COR-L47 (cell line): ENCODE results near the gene DERL3.

ENCODE experiments used
- DNase-seq: peaks from one replicate; lab custom pipeline; 2025; lab: John Stamatoyannopoulos, UW

Gene DERL3

DNA sequence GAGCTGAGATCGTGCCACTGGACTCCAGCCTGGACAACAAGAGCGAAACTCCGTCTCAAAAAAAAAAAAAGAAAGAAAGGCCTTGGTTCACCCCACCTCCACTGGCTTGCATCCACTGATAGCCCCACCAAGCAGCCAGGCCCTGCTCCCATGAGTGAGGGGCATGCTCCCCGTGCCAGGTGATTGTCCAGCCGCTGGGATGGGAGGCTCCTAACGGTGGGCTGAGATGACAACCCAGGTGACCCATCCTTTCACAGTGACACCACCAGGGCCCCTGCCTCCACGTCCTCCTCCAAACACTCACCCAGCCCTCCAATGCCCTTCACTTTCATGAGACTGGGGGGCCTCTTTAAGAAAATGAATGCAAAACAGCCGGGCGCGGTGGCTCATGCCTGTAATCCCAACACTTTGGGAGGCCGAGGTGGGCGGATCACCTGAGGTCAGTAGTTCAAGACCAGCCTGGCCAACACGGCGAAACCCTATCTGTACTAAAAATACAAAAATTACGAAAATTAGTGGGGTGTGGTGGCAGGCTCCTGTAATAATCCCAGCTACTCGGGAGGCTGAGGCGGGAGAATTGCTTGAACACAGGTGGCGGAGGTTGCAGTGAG, 8.6 kb upstream of the DERL3 start:
- DNase-seq: no peak

DNA sequence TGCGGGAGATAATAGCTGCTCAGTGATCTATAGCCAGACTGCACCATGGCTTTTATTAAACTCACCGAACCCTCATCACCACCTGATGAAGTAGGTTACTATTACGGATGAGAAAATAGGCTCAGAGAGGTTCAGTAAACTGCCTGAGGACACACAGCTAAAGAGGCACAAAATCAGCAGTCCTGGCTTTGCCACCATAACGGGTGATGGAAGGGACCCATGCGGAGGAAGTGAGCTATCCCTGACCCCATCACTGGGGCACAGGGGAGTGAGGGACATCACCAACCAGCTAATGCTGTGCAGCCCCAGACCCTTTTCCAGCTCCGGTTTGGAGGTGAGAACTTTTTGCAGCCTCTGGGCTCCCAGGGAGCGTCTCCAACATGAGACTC, 7.3 kb upstream of the DERL3 start:
- no peak for DNase-seq

DNA sequence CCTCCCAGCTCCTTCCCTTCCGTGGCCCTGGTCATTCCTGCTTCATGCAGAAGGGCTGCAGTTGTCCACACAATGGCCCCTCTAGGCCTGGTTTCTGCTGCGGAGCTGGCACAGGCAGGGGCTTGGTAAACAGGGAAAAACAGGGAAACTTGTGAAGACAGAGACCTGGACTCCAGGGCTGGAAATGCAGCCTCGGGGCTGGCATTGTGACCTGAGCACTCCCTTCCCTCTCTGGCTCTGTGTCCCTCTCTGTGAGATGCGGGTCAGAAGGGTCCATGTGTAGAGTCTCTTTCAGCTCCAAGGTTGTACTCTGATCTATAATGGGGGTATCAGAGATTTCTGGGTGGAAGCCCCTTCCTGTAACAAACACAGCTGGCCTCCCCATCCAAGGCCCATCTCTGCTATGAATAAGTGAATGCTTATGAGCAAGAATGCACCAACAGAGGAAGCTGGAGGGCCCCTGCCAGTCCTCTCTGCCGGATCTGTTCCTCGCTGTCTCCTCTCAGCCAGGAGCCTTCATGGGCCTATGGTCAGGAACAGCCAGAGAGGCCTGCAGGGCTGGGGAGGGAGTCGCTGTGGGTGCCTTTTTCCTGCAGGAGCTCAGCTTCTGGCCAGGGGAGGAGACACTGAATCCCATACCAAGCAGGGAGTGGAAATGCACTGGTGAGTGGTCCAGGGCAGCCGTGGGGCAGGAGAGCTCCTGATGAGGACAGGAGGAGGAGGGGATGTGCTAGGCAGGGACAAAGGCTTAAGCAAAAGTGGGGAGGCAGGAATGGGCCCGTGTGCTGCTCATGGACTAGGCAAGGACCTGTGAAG, 6.7 kb upstream of the DERL3 start:
- no peak for DNase-seq

DNA sequence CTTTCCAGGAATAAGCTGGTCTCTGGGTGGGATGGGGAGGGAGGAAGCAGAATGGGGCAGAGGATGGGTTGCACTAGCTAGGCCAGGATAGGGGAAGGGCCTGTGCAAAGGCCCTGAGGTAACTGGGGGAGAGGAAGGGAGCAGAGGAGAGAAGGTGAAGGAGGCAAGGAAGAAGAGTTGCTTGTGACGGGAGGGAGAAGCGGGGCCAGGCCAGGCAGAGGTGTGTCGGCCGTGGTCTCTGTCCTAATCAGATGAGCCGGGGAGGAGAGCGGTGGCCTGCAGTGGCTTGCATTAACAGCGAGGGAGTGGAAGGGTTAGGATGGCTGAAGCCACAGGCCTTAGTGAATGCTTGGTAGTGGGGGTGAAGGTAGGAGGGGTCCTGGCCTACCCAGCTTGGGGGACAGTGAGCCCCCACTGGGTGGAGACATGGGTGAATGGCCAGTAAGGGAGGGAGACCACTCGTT, 6.0 kb upstream of the DERL3 start:
- no peak for DNase-seq

DNA sequence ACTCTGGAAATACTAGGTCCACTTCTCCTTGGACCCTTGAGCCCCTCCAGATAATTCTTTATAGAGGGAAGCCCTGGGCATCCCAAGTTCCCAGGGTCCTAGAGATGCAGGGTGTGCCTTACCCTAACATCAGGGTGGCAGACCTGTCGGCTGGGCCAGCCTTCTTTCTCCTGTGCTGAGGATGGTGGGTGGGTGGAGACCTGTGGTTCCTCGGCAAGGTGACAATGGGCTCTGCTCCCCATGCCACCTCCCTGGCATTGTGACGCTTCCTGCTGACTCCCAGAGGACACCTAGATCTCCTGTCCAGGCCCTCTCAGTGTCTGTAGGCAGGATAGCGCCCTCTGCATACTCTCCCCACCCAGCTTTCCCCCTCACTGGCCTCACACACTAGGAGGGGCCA, 3.8 kb upstream of the DERL3 start:
- no peak for DNase-seq

DNA sequence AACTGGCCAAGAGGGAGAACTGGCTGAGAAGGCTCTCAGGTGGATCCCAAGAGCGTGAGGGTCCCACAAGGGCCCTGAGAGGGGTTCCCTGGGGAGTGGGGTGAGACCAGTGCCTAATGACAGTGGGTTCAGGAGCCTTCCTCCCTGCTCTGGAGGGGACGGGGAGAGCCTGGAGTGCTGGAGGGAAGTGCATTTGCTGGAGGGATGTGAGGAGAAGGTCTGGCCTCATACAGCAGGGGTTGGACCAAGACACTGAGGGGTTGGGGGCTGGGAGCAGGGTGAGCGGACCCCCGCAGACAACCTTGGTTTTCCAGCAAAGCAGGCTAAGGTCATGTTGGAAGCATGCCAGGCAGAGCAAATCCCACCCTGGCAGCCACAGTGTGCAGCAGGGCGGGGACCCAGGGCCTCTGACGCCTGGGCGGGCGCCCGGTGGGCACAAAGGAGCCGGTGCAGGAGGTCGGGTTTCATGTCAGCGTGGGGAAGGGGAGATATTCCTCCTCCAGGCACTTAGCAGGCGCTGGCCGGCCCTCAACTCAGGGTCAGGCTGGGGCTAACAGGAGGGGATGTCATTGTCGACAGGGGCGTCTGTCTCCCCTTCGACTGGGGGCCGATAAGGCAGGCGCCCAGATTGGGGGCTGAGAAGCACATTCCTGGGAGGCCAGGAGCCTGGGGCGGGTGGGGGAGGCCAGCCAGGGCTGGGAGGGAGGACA, 3.1 kb upstream of the DERL3 start:
- no peak for DNase-seq

DNA sequence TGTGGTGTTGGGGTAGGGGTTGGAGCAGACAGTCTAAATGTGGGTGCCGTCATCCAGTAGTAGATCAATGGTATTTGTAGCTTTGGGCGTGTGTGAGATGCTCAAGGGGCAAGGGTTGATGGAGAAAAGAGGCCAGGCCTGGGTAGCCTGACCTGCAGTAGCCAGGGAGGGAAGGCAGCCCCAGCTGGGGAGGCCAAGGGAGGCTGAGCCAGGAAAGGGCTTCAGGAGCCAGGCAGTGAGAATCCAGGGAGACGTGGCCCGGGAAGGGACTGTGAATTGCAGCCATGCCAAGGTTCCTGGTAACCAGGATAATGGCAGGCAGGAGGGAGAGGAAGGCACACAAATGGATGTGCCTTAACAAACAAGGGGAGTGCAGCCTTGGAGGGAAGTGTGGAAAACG, 2.5 kb upstream of the DERL3 start:
- no peak for DNase-seq

DNA sequence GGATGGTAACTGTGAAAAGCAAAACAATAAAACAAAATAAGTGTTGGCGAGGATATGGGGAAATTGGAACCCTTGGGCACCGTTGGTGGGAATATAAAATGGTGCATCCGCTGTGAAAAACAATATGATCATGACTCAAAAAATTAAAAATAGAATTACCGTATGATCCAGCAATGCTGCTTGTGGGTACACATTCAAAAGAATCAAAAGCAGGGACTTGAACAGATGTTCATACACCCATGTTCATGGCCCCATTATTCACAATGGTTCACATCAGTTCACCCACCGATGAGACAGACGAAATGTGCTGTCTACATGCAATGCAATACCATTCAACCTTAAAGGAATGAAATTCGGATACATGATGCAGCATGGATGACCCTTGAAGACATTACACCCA, 1.2 kb upstream of the DERL3 start:
- no peak for DNase-seq

DNA sequence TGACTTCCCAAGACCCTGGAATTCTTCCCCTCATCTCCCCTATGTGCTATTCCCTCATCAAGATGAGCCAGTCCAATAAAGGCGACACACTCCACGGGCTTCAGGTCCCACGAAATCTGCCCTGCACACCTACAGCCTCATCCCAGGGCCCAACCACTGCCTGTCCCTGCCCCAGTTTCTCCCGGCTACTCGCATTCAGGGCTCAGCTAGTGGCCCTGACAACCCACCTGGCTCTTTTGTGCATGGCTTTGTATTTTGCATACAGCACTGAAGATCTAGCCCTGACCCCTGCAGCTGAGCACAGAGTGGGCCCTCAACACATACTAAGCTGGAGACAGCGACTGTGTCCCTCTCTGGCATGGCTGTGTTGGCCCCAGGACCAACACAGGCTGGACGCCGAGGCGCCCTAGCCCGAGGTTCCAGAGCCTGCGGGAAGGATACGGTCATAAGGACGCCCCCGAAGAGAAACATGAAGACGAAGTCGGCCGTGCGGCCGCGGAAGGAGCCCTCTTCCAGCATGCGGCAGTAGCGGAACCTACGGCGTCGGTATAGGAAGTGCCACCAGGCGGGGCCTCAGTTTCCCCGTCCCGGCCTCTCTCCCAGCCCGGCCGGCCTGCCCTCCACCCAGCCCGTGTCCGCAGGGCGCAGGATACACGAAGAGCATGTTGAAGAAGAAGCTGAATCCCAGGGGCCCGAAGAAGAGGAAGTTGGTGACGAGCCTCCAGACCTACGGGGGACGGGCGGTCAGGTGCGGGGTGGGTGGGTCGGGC, 710 bp downstream of the DERL3 start:
- no peak for DNase-seq

DNA sequence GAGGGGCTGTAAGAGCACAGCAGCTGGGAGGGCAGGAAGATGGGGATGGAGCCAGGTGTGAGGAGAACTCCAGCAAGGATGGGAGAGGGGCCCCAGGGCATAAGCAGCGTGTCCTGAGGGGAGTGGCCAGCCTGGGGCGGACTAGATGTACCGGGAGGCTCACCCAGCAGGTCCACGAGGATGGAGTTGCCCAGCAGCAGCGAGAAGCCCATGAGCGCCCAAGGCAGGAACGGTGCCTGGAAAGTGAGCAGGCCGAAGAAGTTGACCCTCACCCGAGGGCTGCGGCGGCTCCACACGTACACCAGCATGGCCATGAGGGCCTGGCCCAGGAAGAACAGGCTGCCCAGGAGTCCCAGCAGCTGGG, 1.3 kb downstream of the DERL3 start:
- no peak for DNase-seq

DNA sequence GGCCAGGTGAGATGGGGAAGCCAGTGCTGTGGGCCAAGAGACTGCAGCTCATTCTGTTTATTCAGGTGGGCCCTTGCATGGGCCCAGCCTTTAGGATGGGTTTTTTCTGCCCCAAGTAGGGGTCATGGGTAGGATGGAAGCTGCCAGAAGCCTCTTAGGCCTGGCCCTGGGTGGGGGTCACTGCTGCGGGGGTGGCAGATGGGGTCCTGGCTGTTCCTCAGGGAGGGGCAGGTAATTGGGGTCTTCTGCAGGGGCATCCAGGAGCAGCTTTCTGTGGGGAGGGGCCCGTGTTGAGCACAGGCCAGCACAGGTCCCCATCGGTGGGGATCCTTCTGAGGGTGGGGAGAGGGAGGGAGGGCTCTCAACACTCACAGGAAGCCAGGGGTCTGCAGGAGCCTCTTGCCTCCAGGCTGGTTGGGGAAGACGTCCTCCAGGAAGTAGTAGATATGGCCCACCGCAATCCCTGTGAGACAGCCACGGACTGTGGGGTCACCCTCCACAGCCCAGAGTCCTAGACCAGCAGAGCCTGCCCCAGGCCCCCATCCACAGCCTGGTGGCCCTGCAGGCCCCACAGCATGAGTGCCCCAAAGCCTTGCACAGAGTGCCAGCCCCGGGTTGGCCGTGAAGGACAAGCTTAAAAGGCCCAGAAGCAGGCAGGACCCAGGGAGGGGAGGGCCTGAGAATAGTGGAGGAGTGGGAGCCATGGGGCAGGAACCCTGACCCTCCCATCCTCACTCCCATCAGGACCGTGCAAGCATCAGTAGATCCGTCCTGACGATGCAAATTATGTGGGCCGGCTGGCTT, 1.9 kb downstream of the DERL3 start:
- DNase-seq: no peak

DNA sequence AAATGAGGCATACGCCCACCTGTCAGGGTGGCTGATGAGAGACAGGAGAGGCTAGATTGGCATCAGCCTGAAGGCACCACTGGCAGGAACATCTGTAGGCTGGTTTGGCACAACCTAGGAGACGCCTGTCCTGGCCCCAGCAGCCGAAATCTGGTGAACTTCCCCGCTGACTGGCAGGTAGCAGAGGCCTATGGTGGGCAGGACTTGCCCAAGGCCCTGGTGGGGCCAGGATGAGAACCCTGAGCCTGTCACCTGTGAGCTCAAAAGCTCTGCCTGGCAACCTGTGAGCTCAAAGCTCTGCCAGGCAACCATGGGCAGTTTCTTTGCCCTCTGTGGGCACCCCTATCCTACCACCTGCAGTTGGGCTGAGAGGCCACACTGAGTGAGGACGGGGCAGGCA, 2.5 kb downstream of the DERL3 start:
- DNase-seq: no peak

DNA sequence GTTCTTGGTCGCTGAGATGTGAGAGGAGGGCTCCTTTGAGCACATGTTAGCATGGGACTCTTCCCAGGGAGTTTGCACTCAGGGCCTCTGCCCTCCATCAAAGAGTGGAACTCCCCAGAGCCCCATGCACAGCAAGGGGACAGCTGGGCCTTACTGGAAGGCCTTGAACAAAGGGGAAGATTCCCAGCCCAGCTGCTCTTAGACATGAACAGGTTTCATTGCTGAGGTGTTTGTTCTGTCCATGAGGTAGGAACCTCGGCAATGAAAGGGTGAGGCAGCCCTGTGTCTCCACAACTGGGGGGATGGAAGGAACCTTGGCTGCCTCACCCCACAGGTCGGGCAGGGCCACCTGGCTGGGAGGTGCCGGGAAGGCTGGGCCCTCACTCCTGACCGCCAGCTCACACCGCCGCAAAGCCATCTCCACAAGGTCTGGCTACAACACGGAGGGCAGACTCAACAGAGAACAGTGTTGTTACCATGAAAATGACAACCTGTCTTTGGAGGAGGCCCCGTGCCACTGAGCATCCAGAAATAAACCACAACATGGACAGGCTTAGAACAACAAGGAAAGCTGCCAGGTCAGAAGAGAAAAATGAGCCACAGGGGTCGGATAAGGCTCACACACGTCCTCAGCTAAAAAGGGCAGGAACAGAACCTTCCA, 3.2 kb downstream of the DERL3 start:
- DNase-seq: no peak

DNA sequence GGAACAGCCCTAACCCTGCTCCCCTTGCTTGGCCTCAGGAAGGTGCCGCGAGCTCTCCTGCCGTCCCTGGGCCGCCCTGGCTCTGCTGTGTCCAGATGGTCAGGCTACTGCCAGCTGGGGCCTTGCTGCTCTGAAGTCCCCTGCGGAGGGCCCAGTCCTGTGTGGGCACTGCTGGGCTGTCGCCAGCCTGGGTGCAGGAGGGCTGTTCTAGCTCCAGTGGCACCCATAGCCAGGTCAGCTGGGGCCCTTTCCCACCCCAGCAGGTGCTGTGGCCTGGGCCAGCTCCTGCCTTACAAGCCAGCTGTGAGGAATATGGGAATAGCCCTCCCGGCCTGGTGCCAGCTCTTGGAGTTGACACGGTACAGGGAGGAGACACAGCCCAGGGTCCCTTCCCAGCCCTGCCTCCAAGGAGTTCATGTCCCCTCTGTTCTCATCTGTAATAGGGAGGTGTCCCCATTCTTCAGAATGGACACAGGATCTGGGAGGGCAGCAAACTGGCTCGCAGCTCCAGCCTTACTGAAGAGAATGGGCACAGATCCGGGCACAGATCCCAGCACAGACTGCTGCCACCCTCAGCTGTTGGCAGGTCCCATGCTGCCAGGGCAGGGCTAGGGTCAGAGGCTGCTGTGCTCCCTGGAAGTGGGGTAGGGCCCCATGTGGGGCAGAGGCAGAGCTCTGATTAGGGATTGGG, 3.9 kb downstream of the DERL3 start:
- DNase-seq: no peak

DNA sequence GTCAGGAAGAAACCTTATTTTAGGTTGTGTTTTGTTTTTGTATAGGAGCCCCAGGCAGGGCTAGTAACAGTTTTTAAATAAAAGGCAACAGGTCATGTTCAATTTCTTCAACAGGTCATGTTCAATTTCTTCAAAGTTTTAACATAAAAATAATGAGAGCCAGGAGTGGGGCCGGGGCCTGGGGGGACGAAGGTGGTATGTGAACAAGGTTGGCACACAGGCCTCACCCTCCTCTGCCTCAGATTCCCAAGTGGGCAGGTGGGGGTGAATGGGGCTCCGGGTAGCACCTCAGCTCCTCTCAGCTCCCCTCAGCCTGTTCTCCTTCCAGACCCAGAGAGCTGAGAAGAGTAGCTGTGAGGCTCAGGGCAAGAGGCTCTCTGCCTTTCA, 4.4 kb downstream of the DERL3 start:
- no peak for DNase-seq

DNA sequence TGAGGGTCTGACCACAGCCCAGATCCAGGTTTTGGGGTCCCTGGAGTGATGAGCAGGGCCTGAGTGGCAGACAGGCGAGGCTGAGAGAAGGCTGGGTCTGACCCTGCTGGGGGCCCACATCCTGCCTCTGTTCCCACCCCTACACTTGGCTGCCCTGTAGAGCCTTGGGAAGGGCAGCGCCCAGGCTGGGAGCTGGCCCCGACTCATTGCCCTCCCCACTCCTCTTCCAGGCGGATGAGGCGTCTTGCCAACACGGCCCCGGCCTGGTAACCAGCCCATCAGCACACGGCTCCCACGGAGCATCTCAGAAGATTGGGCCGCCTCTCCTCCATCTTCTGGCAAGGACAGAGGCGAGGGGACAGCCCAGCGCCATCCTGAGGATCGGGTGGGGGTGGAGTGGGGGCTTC, 4.9 kb downstream of the DERL3 start:
- DNase-seq: no peak

DNA sequence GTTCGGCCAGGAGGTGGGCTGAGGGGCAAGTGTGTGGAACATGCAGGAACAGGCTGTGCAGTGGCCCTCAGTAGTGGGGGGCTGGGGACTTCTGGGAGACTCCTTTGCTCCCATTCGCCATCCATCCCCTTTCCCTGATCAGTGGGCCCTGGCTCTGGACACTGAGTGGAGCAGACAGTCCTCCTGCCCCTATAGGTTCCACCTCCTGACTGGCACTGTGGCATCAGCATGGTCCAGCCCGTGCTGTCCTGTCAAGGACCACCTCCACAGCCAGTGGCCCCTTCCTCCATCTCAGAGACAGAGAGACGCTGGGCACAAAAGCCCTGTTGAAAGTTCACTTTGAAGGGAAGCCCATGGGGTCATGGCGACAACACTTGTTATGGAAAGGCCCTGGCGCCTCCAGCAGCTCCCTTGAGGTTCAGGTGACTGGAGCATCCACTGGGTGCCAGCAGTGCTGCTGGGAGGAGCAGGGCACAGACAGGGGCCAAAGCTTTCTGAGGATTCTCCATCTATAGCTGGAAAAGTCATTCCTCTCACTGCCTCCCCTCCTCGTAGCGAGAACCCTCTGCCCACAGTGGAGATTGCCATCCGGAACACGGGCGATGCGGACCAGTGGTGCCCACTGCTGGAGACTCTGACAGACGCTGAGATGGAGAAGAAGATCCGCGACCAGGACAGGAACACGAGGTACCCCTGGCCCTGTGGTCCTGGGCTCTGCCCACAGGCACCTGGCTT, 5.6 kb downstream of the DERL3 start:
- no peak for DNase-seq

DNA sequence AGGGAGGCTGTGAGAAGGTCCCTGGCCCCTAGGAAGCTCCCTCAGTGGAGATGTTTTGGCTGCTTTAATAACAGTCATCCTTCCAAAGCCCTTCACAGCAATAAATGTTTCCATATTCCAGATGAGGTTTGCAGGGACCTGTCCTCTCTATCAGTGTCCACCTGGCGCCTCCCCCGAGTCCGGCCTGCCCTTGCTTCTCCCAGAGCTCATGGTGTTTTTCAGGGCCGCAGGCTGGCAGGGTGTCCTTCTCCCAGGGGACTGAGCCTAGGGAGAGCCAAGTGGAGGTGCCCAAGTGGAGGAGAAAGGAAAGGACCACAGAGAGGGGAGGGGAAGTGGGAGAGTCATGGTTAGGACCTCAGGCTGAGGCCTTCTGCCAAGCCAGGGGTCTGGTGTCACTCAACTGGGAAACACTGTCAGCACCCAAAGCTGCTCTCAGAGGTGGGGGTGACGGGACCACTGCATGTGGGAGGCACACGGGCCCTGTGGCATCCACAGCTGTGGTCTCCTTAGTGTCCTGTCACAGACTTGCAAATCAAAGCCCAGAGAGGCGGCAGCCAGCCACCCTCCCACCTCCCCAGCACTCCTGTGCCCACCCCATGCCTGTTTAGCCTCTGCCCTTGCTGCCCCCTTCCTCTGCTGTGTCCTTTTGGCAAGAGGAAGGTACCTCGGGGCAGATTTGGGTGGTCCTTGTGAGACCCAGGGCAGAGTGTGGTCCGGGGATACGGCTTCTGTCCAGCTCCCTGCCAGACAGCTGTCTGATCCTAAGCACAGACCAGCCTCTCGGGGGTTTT, 6.4 kb downstream of the DERL3 start:
- no peak for DNase-seq

DNA sequence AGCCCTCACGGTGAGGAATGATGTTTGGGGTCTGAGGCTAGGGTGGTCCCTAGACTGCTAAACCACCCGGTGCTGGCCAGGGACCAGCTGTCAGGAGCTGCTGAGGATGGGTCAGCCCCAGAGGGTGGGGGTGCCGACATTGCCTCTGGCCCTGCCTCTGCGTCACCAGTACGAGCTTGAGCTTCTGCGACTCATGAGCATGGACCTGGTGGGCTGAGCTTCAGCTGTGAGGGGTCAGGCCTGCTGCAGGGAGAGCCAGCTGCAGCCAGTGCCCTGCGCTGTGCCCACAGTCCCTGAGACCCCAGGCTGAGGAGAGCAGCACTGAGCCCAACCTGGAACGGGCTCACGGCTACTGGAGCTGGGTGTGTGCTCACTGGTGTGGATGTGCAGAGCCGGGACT, 7.0 kb downstream of the DERL3 start:
- no peak for DNase-seq
